HFFc6 (cell line): ENCODE measurements around the gene SLC45A1. TPM values are rescaled to one million over a fixed set of nuclear protein-coding genes. Genes with fewer than 3 reads are reported as not detected.
A peak's percentile ranks its signal among the peaks of the same experiment; 100 is the strongest.

Experiments used
- DNase-seq: peaks from one replicate; pipeline ENCODE4 v3.0.0-alpha.2; 2018
- H3K27ac Mint-ChIP-seq: 2 replicates; pipeline ENCODE4 v1.8.0; 2020; ENCODE audit warnings: mild to moderate bottlenecking, mixed read lengths
- H3K27me3 Mint-ChIP-seq: 2 replicates; pipeline ENCODE4 v1.8.0; 2021; ENCODE audit warnings: mild to moderate bottlenecking, moderate library complexity, mixed read lengths; ENCODE audit not compliant: insufficient read depth
- H3K36me3 Mint-ChIP-seq: 2 replicates; pipeline ENCODE4 v1.8.0; 2021; ENCODE audit warnings: low read depth, mixed read lengths
- H3K4me1 Mint-ChIP-seq: 2 replicates; pipeline ENCODE4 v1.8.0; 2020; ENCODE audit warnings: low read depth, mixed read lengths
- H3K4me3 Mint-ChIP-seq: 2 replicates; pipeline ENCODE4 v1.8.0; 2020; ENCODE audit warnings: mild to moderate bottlenecking, moderate library complexity, mixed read lengths
- H3K9me3 Mint-ChIP-seq: 2 replicates; pipeline ENCODE4 v1.8.0; 2020; ENCODE audit warnings: mild to moderate bottlenecking, mixed read lengths
- total RNA-seq, 6 experiments: library from RNA; stranded (reverse); fragmentation: NEBNext Ultra II Directional; extraction: Animal tissue kit (Norgen Biotek cat#: 25700); gene quantifications; 2 replicates in 1 of 6; 3 replicates in 5 of 6; pipeline ENCODE4 v1.2.3, GENCODE V29; 2021
- TF ChIP-seq, protein P1 (sequence below): fragments of 200-600 bp; sonication (generic); IDR thresholded peaks from 2 replicates; pipeline ENCODE4 v1.5.0; 2021; ENCODE audit warnings: antibody characterized with exemption, mild to moderate bottlenecking

Gene SLC45A1
- total RNA-seq, 6 experiments from 2014 or later = 1.3 to 2.0 (median 1.6) TPM

DNA sequence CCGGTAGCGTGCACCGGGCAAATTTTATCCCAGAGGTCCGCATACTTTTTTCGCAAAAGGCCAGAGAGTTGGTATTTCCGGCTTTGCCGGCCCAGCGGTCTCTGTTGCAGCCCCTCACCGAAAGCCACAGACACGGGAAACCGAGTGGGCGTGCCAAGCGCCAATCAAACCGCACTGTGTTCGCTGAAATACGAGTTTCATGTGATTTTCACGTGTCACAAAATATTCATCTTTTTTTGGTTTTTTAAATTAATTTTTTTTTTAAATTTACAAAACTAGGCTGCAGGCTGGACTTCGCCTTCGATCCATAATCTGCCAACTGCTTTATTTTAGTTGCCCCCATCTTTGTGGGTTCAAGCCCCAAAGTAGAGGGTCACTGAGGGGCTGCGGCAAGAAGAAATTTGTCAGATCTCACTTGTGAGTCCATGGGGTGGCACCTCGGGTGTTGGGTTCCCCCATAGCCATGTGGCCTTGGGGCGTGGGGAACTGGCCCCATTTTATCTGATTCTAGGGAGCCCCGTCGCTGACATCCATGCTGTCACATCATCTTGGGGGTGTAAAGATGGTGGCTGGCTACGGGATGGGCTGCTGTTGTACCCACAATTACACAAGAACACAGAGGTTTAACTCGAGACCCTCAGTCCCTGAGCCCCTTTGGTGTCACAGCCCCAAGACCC, 20.8 kb downstream of the SLC45A1 start:
- H3K27me3 Mint-ChIP-seq = peaks cover 14% of the 10 kb centered on the region
- peaks cover 5% of the 10 kb centered on the region for H3K9me3 Mint-ChIP-seq
- peaks cover 8% of the 10 kb centered on the region; the same call in 1 of the 2 replicates for H3K36me3 Mint-ChIP-seq
- no peak overlapping the region for H3K4me3 Mint-ChIP-seq
- no peak overlapping the region for H3K27ac Mint-ChIP-seq
- H3K4me1 Mint-ChIP-seq = peaks cover 17% of the 10 kb centered on the region
- TF ChIP-seq, protein P1, sequence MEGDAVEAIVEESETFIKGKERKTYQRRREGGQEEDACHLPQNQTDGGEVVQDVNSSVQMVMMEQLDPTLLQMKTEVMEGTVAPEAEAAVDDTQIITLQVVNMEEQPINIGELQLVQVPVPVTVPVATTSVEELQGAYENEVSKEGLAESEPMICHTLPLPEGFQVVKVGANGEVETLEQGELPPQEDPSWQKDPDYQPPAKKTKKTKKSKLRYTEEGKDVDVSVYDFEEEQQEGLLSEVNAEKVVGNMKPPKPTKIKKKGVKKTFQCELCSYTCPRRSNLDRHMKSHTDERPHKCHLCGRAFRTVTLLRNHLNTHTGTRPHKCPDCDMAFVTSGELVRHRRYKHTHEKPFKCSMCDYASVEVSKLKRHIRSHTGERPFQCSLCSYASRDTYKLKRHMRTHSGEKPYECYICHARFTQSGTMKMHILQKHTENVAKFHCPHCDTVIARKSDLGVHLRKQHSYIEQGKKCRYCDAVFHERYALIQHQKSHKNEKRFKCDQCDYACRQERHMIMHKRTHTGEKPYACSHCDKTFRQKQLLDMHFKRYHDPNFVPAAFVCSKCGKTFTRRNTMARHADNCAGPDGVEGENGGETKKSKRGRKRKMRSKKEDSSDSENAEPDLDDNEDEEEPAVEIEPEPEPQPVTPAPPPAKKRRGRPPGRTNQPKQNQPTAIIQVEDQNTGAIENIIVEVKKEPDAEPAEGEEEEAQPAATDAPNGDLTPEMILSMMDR = no peak
- DNase-seq = no peak

DNA sequence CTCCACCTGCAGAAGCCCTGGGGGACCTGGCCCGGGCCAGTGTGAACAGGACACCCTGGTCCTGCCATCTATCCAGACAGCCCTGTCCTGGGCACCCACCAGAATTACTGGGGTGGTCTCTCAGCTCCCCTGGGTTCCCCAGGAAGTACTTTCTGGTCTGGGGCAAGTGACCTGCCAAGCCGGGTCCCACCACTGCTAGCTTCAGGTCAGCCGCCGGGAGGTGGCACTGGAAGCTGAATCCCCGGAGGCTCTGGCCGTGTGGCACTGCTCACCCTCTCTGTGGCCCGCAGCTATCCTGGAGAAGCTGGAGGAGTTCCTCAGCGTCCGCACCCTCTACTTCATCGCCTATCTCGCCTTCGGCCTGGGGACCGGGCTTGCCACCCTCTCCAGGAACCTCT, 21.3 kb downstream of the SLC45A1 start:
- Mint-ChIP-seq H3K9me3 (peaks cover 5% of the 10 kb centered on the region), H3K36me3 (peaks cover 5% of the 10 kb centered on the region; the same call in 1 of the 2 replicates), H3K4me1 (peaks cover 22% of the 10 kb centered on the region), H3K4me3 (no peak overlapping the region), H3K27me3 (peaks cover 13% of the 10 kb centered on the region), H3K27ac (no peak overlapping the region)
- TF ChIP-seq, protein P1 = no peak
- no peak for DNase-seq

DNA sequence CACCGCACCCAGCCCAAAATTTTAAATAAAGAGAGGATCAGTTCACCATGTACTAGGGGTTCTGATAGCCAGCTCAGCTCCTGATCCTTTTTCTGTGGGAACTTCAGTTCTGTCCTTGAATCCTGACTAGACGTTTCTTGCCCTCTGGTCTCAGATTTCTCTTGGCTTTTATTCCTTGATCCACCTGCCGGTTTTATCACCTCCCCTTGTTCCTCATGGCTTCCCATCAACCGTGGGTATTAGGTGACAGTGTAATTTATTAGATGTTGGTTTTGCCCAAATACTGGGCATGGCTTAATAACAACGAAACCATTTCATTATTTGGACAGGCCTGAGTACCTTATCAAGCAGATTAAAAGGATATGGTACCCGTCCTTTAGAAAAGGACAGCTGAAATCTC, 22.5 kb downstream of the SLC45A1 start:
- Mint-ChIP-seq H3K27ac (no peak overlapping the region), H3K27me3 (peaks cover 7% of the 10 kb centered on the region), H3K9me3 (peaks cover 5% of the 10 kb centered on the region), H3K36me3 (peaks cover 12% of the 10 kb centered on the region; the same call in 1 of the 2 replicates), H3K4me3 (no peak overlapping the region), H3K4me1 (peaks cover 30% of the 10 kb centered on the region)
- TF ChIP-seq, protein P1 = no peak
- DNase-seq = no peak

DNA sequence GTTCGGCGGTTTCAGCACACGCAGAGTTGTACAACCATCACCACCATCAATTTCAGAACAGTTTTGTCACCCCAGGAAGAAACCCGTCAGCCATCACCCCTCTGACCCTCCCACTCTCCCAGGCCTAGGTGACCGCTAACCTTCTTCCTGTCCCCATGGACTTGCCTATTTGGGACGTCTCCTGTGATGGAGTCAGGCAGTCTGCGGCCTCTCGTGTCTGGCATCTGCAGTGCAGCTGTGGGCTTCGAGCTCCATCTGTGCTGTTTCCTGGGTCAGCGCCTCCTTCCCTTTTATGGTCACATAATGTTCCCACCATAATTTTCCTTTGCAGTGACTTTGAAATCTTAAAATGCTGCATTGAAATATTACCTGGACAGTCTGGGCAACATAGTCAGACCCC, 24.4 kb downstream of the SLC45A1 start:
- Mint-ChIP-seq H3K4me3 (peak overlapping the region; percentile 38; the same call in 1 of the 2 replicates), H3K27ac (peak overlapping the region; percentile 92), H3K9me3 (no peaks in the 10 kb centered on the region; the same call in 1 of the 2 replicates), H3K4me1 (peaks cover 30% of the 10 kb centered on the region), H3K36me3 (peaks cover 7% of the 10 kb centered on the region; the same call in 1 of the 2 replicates), H3K27me3 (peaks cover 6% of the 10 kb centered on the region)
- TF ChIP-seq, protein P1 = peak; percentile 61
- peak; percentile 68 for DNase-seq

DNA sequence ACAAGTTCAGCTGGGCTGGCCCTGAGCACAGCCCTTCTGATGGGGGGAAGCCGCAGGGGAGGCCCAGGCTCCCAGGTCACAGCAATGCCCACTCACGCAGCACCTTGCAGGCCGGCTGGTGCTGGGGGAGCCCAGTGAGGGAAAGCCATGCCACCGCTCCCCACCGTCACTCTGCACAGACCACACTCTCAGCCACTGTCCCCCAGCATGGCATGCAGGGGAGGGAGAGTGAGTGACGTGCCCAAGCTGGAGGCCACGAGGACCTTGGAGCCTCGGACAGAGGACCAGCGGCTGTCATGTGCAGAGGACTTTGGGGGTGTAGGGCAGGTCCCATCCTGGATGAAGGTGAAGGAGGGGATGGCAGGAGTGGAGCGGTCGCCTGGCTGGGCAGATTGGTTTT, 25.1 kb downstream of the SLC45A1 start:
- TF ChIP-seq, protein P1 = no peak
- DNase-seq = no peak
- H3K4me1 Mint-ChIP-seq = peaks cover 30% of the 10 kb centered on the region
- H3K27ac Mint-ChIP-seq = peak overlapping the region; percentile 92
- H3K4me3 Mint-ChIP-seq = peak overlapping the region; percentile 64
- H3K36me3 Mint-ChIP-seq = peaks cover 7% of the 10 kb centered on the region; the same call in 1 of the 2 replicates
- no peaks in the 10 kb centered on the region; the same call in 1 of the 2 replicates for H3K9me3 Mint-ChIP-seq
- H3K27me3 Mint-ChIP-seq = peaks cover 6% of the 10 kb centered on the region
